Activated naive CD4-positive, alpha-beta T cell (primary cell): ENCODE measurements around the gene REPS2.

Source experiments
- DNase-seq, 4 experiments: peaks; one replicate each; lab custom pipeline; 2025; lab: John Stamatoyannopoulos, UW

The REPS2 gene

DNA sequence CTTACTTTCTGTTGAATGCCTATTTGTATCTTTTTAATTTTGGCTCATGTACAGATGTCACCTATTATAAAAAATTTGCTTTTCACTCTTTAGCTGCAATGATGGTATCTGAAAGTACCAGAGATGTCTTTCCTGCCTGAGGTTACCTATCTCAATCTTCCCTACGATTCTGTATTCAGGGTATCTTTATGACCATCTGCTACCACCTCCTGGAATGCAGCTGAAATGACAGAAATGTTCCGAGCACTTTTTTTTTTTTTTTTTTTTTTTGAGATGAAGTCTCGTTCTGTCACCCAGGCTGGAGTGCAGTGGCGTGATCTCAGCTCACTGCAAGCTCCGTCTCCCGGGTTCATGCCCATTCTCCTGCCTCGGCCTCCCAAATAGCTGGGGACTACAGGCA, 136.4 kb downstream of the REPS2 start:
- DNase-seq: no peak

DNA sequence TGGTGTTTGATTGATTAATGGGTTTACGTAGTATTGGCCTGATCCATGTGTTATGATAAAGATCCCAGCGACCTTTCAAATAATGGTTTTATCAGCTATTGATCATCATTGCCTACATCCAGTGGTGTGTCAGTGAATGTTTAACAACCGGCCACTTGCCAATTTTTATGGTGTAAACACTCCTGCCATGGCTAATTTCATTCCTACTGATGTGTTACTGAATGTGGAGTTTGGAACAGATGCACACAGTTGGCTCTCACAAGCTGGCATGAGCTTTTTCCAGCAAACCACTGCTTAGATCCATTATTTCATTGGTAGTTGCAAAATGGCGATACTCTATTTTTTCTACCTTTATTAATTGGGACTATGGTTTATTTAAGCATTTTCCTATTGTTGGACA, 139.9 kb downstream of the REPS2 start:
- DNase-seq: no peak

DNA sequence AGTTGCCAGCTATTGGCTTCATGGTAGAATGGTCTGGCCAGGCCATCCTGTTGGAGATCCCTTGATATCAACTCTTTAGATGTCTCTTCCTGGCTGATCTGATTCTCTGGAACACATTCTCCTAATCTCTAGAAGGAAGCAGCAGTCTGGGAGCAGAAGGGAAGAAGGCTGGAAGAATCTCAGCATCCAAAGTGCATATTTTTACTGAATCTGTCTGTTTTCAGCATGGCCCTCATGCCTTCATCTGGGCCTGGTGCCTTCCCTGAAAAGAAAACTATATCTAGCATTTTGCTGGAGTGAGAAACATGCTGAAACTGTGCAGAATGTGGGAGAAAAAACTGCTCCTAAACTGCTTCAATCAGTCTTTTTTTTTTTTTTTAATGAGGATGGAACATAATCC, 148.7 kb downstream of the REPS2 start:
- no peak for DNase-seq

GRCh38 chrX:17098516-17099247, 152.2 kb downstream of the REPS2 start:
- DNase-seq: no peak

DNA sequence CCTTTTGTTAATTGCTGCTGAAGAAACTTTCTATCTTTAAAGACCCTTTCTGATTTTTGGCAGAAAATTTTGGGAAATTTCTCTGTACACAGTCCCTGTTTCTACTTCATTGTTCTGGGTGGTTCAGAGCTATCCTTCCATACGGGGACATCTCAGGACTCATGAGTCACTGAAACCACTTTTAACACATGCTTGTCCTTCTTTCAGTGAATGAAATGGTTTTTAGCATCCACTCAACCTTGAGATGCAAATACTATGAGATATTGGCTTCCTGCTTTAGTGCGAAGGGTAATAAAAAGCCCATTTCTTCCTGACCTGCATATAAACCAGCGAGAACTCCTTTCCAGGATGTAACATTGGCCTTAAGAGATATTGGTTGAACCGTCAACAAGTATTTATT, 158.0 kb downstream of the REPS2 start:
- DNase-seq: no peak

DNA sequence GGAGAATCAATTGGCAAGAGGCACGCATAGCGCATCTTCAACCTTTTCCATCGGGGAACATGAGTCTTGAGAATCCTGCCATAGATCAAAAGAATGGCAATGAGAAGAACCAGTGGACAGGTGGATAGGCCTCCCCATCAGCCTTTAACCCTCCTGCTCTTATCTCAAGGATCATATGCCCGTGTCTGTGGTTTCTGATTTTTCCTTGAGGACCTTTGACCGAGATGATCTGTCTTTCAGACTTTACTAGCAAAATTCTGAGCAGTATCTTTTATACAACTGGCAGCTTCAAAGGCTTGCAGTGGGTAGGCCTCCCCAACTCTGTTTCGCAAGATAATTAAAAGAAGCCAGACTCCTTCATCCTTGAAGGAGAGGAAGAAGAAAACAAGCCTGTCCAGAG, 174.4 kb downstream of the REPS2 start:
- DNase-seq: no peak

DNA sequence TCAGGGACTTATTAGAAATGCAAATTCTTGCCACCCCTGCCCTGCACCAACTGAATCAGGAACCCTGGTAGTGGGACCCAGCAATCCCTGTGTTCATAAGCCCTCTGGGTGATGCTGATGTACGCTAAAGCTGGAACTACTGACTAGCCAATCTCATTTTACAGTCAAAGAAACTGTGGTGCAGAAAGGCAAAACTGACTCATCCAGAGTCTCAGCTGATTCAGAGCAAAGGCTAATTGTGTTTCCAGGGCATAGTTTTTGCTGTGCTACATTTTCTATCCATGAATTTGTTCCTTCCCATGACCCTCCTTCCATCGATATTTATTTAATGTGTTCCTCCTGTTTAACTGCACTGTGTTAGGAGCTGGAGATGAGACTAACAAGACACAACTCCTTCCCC, 207.5 kb downstream of the REPS2 start:
- DNase-seq: no peak

GRCh38 chrX:17160975-17161374, 214.5 kb downstream of the REPS2 start:
- DNase-seq: no peak

DNA sequence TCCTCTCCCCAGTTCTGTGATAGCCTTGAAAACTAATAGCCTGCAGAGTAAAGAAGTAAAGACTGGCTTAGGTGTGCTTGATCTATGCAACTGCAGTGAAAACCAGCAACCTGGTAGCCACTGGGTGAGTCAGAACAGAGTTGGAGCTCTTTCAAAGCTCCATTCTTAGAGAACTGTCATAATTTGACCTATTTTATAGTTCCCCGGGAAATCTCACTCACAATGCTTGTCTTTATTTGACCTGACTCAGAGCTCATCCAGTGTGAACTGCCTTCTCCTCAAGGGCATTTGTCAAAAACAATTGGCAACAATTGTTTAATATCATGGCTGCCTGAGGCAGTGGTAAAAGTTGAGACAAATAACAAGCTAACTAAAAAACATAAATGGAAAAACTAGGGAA, 215.5 kb downstream of the REPS2 start:
- no peak for DNase-seq

DNA sequence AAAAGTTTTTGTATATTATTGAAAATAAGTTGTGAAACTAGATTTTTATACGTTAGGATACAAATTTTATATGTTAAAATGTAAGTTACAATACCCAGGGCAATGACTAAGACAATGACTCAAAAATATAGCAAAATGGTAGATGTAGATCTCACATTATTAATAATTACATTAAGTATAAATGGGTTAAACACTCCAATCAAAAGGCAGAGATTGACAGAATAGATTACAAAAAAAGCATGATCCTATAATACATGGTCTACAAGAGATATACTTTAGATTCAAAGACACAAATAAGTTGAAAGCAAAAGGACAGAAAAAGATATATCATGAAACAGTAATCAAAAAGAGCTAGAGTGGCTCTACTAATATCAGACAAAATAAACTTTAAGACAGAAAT, 217.6 kb downstream of the REPS2 start:
- DNase-seq: no peak

GRCh38 chrX:17164941-17165340, 218.5 kb downstream of the REPS2 start:
- DNase-seq: no peak

GRCh38 chrX:17167915-17168314, 221.5 kb downstream of the REPS2 start:
- no peak for DNase-seq

DNA sequence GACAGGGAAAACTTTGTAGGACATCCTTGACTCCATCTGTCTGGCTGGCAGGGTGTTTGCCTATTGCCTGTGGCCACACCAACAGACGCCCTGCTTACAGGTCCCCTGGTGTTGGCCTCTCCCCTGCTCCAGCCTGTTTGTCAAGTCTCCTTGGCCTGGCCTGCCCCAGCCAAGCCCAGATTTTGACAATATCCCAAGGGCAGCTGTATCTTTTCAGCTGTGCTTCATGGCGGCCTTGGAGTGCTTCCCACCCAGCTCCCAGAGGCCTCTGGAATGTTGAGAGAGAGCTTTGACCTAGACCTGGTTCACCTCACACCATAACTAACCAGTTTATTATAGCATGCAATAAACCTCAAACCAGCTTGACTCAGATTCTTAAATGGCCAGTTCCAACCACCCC, 224.5 kb downstream of the REPS2 start:
- no peak for DNase-seq

DNA sequence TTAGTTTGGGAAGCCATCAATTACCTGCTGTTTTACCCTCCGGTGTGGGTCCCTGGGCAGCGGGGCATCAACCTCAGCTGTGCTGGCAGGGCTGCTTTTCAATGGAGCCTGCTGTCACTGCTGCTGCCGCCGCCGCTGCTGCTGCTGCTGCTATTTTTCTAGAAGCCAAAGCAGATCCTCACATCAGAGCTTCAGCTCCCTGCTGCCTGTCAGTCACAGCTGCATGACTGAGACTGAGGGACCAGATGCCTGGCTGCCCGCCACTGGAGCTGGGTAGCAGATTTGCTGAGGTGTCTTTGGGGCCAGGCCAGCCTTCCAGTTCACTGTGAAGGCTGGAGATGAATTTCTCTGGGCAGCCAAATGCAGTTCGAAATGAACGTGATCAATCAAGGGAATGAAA, 228.2 kb downstream of the REPS2 start:
- DNase-seq: no peak

DNA sequence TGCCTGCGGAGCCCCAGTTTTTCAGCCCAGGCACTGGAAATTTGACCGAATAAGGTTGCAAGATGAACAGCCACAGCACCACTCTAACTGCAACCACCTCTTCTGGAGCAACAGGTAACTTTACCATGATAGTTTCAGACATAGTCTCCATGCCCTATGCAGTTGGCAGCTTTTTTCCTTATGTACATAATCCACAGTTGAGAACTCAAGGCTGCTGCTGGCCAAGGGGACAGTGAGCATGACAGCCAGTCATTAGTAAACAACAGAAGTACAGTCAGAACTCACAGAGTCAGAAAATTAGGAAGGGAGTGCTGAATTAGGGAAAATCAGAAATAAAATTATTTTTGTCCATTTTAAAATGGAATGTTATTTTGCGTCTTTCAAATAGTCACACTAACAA, 235.9 kb downstream of the REPS2 start:
- no peak for DNase-seq

GRCh38 chrX:17183566-17183965, 237.1 kb downstream of the REPS2 start:
- DNase-seq: no peak

DNA sequence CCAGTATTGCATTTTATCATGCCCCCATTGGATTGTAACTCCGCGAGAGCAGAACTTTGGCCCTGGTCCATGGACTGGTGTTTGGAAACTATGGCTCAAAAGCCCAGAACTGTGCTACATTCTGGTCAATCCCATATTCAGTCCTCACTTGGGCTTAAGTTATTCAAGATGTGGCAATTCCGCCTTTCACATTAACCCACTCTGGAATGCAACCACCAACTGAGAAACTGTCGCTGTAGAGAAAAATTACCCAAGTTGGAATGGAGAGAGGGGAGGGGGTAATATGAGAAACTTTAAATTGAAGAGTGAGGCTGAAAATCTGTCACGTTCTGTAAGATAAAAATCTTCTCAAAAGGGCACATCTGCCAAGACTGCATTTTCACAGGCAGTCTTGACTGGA, 239.0 kb downstream of the REPS2 start:
- DNase-seq: no peak

GRCh38 chrX:17187136-17187756, 240.8 kb downstream of the REPS2 start:
- no peak for DNase-seq

DNA sequence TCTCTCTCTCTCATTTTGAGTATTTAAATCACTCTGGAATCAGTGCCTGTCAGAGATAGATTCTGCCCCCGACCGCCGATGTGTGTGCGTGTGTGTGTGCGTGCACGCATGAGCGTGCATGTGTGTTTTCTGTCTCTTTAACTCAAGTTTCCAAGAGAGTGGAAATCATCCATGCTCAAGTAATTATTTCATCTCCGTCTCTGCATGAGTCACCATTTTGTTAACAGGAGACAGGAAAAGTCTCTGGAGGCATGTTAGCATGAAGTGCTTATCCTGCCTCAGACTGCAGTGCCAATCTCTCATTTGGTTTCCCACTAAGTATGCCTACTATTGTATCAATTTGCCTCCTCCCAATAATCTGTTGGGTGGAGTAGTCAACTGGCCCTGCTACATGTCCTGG, 245.6 kb downstream of the REPS2 start:
- no peak for DNase-seq
